Spleen (tissue), 7 donors: Measurements from ENCODE around the gene PCYT1A.

ENCODE experiments used
- POLR2A ChIP-seq, 3 donors: fragments of 450-650 bp; IDR thresholded peaks; one replicate each; pipeline ENCODE4 v1.5.1; 2017; ENCODE audit warnings: antibody characterized with exemption in 3 of 3, mild to moderate bottlenecking in 1 of 3
- TF ChIP-seq, protein P1 (sequence below), 11 experiments: fragments of 200-600 bp in 7 of 11; fragments of 450-650 bp in 4 of 11; sonication (generic) in 4 of 11; IDR thresholded peaks in 8 of 11; conservative IDR thresholded peaks in 3 of 11; 1 replicate in 7 of 11; 2 replicates in 4 of 11; pipeline versions ENCODE4 v1.4.0 to v1.8.0; 2016 to 2021; ENCODE audit warnings: antibody characterized with exemption in 11 of 11, inconsistent platforms in 4 of 11, mild to moderate bottlenecking in 1 of 11
- donor health status: DM: no; HTN: no; CAD: no; lungs with moderate emphysema.
- donor health status: DM: no; HTN: no; CAD: no.
- donor health status: DM: no; HTN: no; CAD: no.

GRCh38 chr3:196327405-196327804 lies 39.9 kb upstream of the PCYT1A start:
- no peak for TF ChIP-seq POLR2A (IDR thresholded peaks at IDR 0.05)
- TF ChIP-seq, protein P1, sequence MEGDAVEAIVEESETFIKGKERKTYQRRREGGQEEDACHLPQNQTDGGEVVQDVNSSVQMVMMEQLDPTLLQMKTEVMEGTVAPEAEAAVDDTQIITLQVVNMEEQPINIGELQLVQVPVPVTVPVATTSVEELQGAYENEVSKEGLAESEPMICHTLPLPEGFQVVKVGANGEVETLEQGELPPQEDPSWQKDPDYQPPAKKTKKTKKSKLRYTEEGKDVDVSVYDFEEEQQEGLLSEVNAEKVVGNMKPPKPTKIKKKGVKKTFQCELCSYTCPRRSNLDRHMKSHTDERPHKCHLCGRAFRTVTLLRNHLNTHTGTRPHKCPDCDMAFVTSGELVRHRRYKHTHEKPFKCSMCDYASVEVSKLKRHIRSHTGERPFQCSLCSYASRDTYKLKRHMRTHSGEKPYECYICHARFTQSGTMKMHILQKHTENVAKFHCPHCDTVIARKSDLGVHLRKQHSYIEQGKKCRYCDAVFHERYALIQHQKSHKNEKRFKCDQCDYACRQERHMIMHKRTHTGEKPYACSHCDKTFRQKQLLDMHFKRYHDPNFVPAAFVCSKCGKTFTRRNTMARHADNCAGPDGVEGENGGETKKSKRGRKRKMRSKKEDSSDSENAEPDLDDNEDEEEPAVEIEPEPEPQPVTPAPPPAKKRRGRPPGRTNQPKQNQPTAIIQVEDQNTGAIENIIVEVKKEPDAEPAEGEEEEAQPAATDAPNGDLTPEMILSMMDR (IDR thresholded peaks at IDR 0.05 in 8 of 11, conservative IDR thresholded peaks at IDR 0.05 in 3 of 11) = no peak
